Neural progenitor cell (in vitro differentiated cells): ENCODE results near the gene CUL7.

ENCODE experiments used
- CTCF ChIP-seq: fragments of 200-600 bp; sonication (generic); IDR thresholded peaks from 2 replicates; pipeline ENCODE4 v1.5.1; 2017; ENCODE audit warnings: antibody characterized with exemption, mild to moderate bottlenecking
- EZH2 ChIP-seq: fragments of 200-600 bp; sonication (generic); IDR thresholded peaks from 2 replicates; pipeline ENCODE4 v1.6.1; 2017; ENCODE audit warnings: antibody characterized with exemption, mild to moderate bottlenecking, moderate library complexity

GRCh38 chr6:43096451-43097097 lies 42.9 kb upstream of the CUL7 start:
- TF ChIP-seq CTCF (no peak), EZH2 (no peak)
